HepG2 (cell line): ENCODE measurements around the gene SMYD5. TPM values are rescaled to one million over a fixed set of nuclear protein-coding genes. Genes with fewer than 3 reads are reported as not detected.

Experiments used
- ATAC-seq: fragments of 200-7000 bp; cut with Tn5 transposase; 3 replicates; pipeline ENCODE4 v1.9.1; 2020; ENCODE audit warnings: mild to moderate bottlenecking, moderate library complexity
- BruUV-seq: library from RNA; stranded (reverse); fragments of 400-500 nt; replicated peaks from 2 replicates; lab custom pipeline; 2021; lab: Mats Ljungman, UMichigan
- CTCF ChIA-PET: fragments of 300-600 bp; formaldehyde crosslinking; extraction: SDS; loops from one replicate; lab custom pipeline; 2021; ENCODE audit warnings: low total read pairs, inconsistent platforms, low intra/inter-chr PET ratio; lab: Yijun Ruan, JAX
- POLR2A ChIA-PET: fragments of 350-600 bp; sonication (Branson Sonifier 250); formaldehyde crosslinking; loops from one replicate; lab custom pipeline; 2020; ENCODE audit warnings: antibody characterized with exemption, inconsistent platforms; lab: Yijun Ruan, JAX
- DNase-seq: peaks from one replicate; pipeline ENCODE4 v3.0.0-alpha.2; 2015; ENCODE audit warnings: low spot score
- FAIRE-seq: peaks from 3 replicates; lab custom pipeline; 2011; peaks lifted over from hg19 to GRCh38; lab: Jason Lieb, UNC
- H2AFZ ChIP-seq: one replicate; pipeline ENCODE4 v1.6.1; 2011; ENCODE audit warnings: low read length, inconsistent platforms
- H3K27ac ChIP-seq: fragments of 300-600 bp; 3 replicates; pipeline ENCODE4 v1.8.0; 2011; ENCODE audit warnings: mixed run types, mild to moderate bottlenecking, mixed read lengths, low read length, inconsistent platforms; ENCODE audit not compliant: insufficient read depth; ENCODE audit errors: extremely low read length
- H3K27me3 ChIP-seq, 2 experiments: fragments of 200-600 bp in 1 of 2; 2 replicates in 1 of 2; 3 replicates in 1 of 2; pipeline versions ENCODE4 v1.6.0 to v1.8.0; 2011; ENCODE audit warnings: low read length in 2 of 2, mild to moderate bottlenecking in 2 of 2, moderate library complexity in 2 of 2, inconsistent platforms in 1 of 2; ENCODE audit not compliant: insufficient read depth in 2 of 2, control insufficient read depth in 1 of 2
- H3K36me3 ChIP-seq, 2 experiments: fragments of 200-600 bp in 1 of 2; replicated peaks in 1 of 2; 2 replicates in 1 of 2; 3 replicates in 1 of 2; pipeline versions ENCODE4 v1.5.1 to v1.8.0; 2011; ENCODE audit warnings: low read length in 2 of 2, inconsistent platforms in 1 of 2; ENCODE audit not compliant: insufficient read depth in 2 of 2, control insufficient read depth in 1 of 2
- H3K4me1 ChIP-seq: 2 replicates; pipeline ENCODE4 v1.5.1; 2012; ENCODE audit warnings: low read length, inconsistent platforms; ENCODE audit not compliant: insufficient read depth
- H3K4me2 ChIP-seq: 2 replicates; pipeline ENCODE4 v1.6.0; 2011; ENCODE audit warnings: low read depth, low read length, inconsistent platforms
- H3K4me3 ChIP-seq, 3 experiments: fragments of 200-600 bp in 1 of 3; sonication (generic), shearing (Covaris generic) in 1 of 3; replicated peaks in 1 of 3; 2 replicates each; pipeline ENCODE4 v1.5.1; 2011 to 2016; ENCODE audit warnings: low read length in 3 of 3, inconsistent platforms in 2 of 3, low read depth in 2 of 3, mild to moderate bottlenecking in 2 of 3, control low read depth in 1 of 3, mixed read lengths in 1 of 3; ENCODE audit not compliant: insufficient read depth in 1 of 3
- H3K79me2 ChIP-seq: one replicate; pipeline ENCODE4 v1.6.1; 2011; ENCODE audit warnings: low read length, inconsistent platforms; ENCODE audit not compliant: insufficient read depth
- H3K9ac ChIP-seq: 2 replicates; pipeline ENCODE4 v1.6.0; 2011; ENCODE audit warnings: mild to moderate bottlenecking, low read depth, low read length, inconsistent platforms; ENCODE audit not compliant: insufficient read depth
- H3K9me3 ChIP-seq: 2 replicates; pipeline ENCODE4 v1.5.1; 2012; ENCODE audit warnings: mild to moderate bottlenecking, low read length
- H4K20me1 ChIP-seq: 2 replicates; pipeline ENCODE4 v1.6.0; 2011; ENCODE audit warnings: inconsistent platforms, mild to moderate bottlenecking, low read length, moderate library complexity; ENCODE audit not compliant: insufficient read depth
- DNMT1 ChIP-seq: sonication (generic); formaldehyde crosslinking; IDR thresholded peaks from 2 replicates; pipeline ENCODE4 v1.5.1; 2020; ENCODE audit warnings: mild to moderate bottlenecking, missing genetic modification reagents
- FOXK2 ChIP-seq: fragments of 450-650 bp; IDR thresholded peaks from 2 replicates; pipeline ENCODE4 v1.6.1; 2016
- FOXP1 ChIP-seq, 2 experiments: fragments of 450-650 bp in 1 of 2; IDR thresholded peaks; 2 replicates each; pipeline ENCODE4 v1.6.1; 2017 to 2018; ENCODE audit warnings: antibody characterized with exemption in 1 of 2
- NR2F6 ChIP-seq, 2 experiments: IDR thresholded peaks; 2 replicates each; pipeline ENCODE4 v1.6.1; 2016; ENCODE audit warnings: antibody characterized with exemption in 1 of 2, mild to moderate bottlenecking in 1 of 2
- PCBP2 ChIP-seq: fragments of 200-400 bp; formaldehyde crosslinking; optimal IDR thresholded peaks from 2 replicates; pipeline ENCODE3; 2018; ENCODE audit warnings: low read length, low read depth; ENCODE audit not compliant: poor library complexity, severe bottlenecking
- ZFP41 ChIP-seq: sonication (generic); formaldehyde crosslinking; IDR thresholded peaks from 2 replicates; pipeline ENCODE4 v1.4.0; 2020; ENCODE audit warnings: mild to moderate bottlenecking, missing genetic modification reagents, borderline replicate concordance
- ZNF143 ChIP-seq: sonication (generic); formaldehyde crosslinking; IDR thresholded peaks from 2 replicates; pipeline ENCODE4 v1.4.0; 2020; ENCODE audit warnings: missing genetic modification reagents
- ZNF160 ChIP-seq: sonication (generic); formaldehyde crosslinking; IDR thresholded peaks from 2 replicates; pipeline ENCODE4 v1.8.0; 2022; ENCODE audit warnings: mild to moderate bottlenecking, inconsistent platforms, missing genetic modification reagents
- ZNF205 ChIP-seq: IDR thresholded peaks from 2 replicates; pipeline ENCODE4 v1.6.1; 2018; ENCODE audit warnings: missing biosample characterization, missing genetic modification reagents
- ZNF543 ChIP-seq: sonication (generic); formaldehyde crosslinking; IDR thresholded peaks from 2 replicates; pipeline ENCODE4 v1.4.0; 2020; ENCODE audit warnings: mild to moderate bottlenecking, missing genetic modification reagents
- WGBS: methylation state at CpG from one replicate; pipeline ENCODE4 v1.1.6; 2017; ENCODE audit warnings: low lambda C conversion rate; 5-methylcytosine and 5-hydroxymethylcytosine counted together
- in situ Hi-C: cut with HindIII; loops from 2 replicates; pipeline ENCODE4 v1.10.0; 2017; ENCODE audit warnings: low pct_unique_long_range_greater_than_20kb; ENCODE audit not compliant: extremely low pct_ligation_motif_present
- intact Hi-C: fragments of 100-400 bp; cut with micrococcal nuclease; formaldehyde crosslinking; loops from one replicate; pipeline ENCODE4 v1.10.0; 2022; ENCODE audit not compliant: unreplicated experiment
- polyA plus RNA-seq, 8 experiments: library from polyadenylated mRNA; depleted of rRNA in 3 of 8; stranded (reverse) in 7 of 8; unstranded in 1 of 8; fragments of >200 nt; fragmentation: Illumina TruSeq in 4 of 8; extraction: Trizol in 4 of 8; gene quantifications; 2 replicates each; pipeline versions ENCODE4 v1.2.1 to v1.2.3, GENCODE V29; 2011 to 2016; ENCODE audit warnings: low read depth in 4 of 8, missing spikeins in 1 of 8, mixed read lengths in 1 of 8; ENCODE audit not compliant: insufficient read depth in 1 of 8
- total RNA-seq, 5 experiments: library from RNA; depleted of rRNA; stranded (reverse); fragments of >200 nt; fragmentation: Illumina TruSeq; extraction: Trizol; gene quantifications; 2 replicates each; pipeline ENCODE4 v1.2.3, GENCODE V29; 2016; ENCODE audit warnings: low read depth in 1 of 5
- TF ChIP-seq, protein P1 (sequence below): sonication (generic); formaldehyde crosslinking; IDR thresholded peaks from 2 replicates; pipeline ENCODE4 v1.4.0; 2020; ENCODE audit warnings: mild to moderate bottlenecking, missing genetic modification reagents

The SMYD5 gene
- total and polyA plus RNA-seq, 2 of the 13 experiments (the other 11 are each of a cell fraction or from before 2014, with no cell fraction given), result 55.8 to 70.4 TPM

DNA sequence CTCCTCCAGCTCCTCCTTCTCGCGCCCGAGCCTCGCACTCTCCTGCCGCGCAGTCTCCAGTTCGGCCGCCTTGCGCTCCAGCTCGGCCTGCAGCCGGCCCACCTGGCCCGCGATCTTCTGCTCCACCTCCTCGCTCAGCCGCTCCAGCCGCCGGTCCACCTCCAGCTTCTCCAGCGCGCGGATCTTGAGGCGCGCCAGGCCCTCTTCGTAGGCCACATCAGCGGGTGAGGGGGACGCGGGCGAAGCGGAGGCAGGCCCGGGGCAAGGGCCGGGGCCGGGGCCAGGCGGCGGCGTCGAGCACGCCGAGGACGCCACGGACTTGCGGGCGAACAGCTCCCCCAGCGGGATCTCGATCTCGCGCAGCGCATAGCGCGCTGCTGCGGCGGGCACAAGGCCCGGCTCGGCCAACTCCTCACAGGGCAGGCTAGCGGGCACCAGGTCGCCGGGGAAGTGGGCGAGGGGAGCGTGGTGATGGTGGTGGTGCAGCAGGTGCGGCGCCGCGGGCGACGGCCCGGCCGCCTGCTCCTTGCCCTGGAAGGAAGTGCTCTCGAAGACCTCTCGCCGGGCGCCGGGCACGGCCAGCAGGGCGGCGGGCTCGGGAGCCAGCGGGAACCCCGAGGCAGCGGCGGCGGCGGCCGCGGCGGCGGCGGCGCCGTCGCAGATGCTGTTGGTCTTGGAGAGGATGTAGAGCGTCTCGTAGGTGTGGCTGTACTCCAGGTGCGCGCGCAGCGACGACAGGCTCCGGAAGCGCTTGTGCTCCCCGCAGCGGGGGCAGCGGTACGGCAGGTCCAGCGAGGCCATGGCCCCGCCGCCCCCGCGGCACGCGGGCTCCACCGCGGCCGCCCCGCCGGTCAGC, 55.0 kb downstream of the SMYD5 start:
- Histone ChIP-seq H4K20me1 (no peaks in the 10 kb centered on the region), H3K4me2 (no peak overlapping the region), H3K27ac (no peak overlapping the region), H3K4me3 (no peak overlapping the region), H3K79me2 (no peaks in the 10 kb centered on the region), H3K27me3 (no peaks in the 10 kb centered on the region), H3K9ac (no peak overlapping the region), H3K9me3 (no peaks in the 10 kb centered on the region), H2AFZ (no peak overlapping the region), H3K36me3 (peaks cover 0 to 3% of the 10 kb centered on the region in 2 experiments; a peak in 3 of 5 replicates), H3K4me1 (peaks cover 7% of the 10 kb centered on the region)
- ATAC-seq (no peak), DNase-seq (no peak), FAIRE-seq (no peak)
- in situ Hi-C loops, result no loop called here
- CTCF ChIA-PET, result no interaction called here
- 98% methylated on average over 112 of the region's 113 CpGs for WGBS
- intact Hi-C loops, result no loop called here
- POLR2A ChIA-PET, result no interaction called here
- TF ChIP-seq DNMT1 (CRISPR knock-in tag) (peak; percentile 14; the same call in 1 of the 2 replicates), ZFP41 (no peak)
- no TSS peak for BruUV-seq

DNA sequence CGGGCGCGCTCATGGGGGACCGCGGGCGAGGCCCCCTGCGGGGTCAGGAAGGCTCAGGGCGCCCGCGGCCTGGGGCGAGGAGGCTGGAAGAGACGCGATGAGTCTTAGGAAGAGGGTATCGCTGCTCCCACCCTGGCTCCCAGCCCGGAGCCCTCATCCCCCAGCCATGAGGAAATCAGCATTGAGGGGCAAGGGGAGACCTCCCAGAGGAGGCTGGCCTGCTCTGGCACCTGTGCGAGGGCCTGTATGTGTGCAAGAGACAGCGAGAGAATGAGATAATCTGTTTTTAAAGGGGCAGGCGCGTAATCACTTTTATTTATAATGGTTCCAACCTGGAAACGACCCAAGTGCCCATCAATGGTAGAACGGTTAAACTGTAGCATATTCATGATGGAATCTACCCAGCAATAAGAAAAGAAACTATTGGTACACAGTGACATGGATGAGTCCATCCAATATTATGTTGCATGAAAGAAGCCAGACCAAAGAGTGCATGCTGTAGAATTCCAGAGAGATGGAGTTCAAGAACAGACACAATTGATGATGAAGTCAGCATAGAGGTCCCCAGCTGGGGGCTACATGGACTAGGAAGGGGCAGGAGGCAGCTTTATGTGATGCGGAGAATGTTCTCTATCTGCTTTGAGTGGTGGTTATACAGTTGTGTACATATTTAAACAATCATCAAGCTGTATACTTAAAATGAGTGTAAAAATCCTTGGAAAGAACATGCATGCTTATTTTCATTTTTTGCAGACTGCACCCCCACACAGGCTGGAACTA, 55.8 kb downstream of the SMYD5 start:
- Histone ChIP-seq H3K9me3 (no peaks in the 10 kb centered on the region), H3K4me2 (no peak overlapping the region), H4K20me1 (no peaks in the 10 kb centered on the region), H3K27me3 (no peaks in the 10 kb centered on the region), H2AFZ (no peak overlapping the region), H3K79me2 (no peaks in the 10 kb centered on the region), H3K4me3 (no peak overlapping the region), H3K27ac (no peak overlapping the region), H3K4me1 (no peaks in the 10 kb centered on the region), H3K36me3 (peaks cover 0 to 3% of the 10 kb centered on the region in 2 experiments; a peak in 3 of 5 replicates), H3K9ac (no peak overlapping the region)
- POLR2A ChIA-PET, result no interaction called here
- intact Hi-C loops, result no loop called here
- no peak for DNase-seq
- in situ Hi-C loops, result no loop called here
- no peak for FAIRE-seq
- no peak for ATAC-seq
- BruUV-seq, result no TSS peak
- CTCF ChIA-PET, result no interaction called here
- 95% methylated on average over 22 of the region's 22 CpGs for WGBS
- TF ChIP-seq ZNF160 (CRISPR knock-in tag), result no peak
- no peak for TF ChIP-seq ZNF543 (CRISPR knock-in tag)
- TF ChIP-seq PCBP2, result no peak
- no peak for TF ChIP-seq ZNF143
- TF ChIP-seq, protein P1, sequence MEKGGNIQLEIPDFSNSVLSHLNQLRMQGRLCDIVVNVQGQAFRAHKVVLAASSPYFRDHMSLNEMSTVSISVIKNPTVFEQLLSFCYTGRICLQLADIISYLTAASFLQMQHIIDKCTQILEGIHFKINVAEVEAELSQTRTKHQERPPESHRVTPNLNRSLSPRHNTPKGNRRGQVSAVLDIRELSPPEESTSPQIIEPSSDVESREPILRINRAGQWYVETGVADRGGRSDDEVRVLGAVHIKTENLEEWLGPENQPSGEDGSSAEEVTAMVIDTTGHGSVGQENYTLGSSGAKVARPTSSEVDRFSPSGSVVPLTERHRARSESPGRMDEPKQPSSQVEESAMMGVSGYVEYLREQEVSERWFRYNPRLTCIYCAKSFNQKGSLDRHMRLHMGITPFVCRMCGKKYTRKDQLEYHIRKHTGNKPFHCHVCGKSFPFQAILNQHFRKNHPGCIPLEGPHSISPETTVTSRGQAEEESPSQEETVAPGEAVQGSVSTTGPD (CRISPR knock-in tag), result no peak
- no peak for TF ChIP-seq FOXK2
- no peak for TF ChIP-seq FOXP1 (IDR thresholded peaks at IDR 0.05)
- no peak for TF ChIP-seq FOXP1 (CRISPR knock-in tag; IDR thresholded peaks at IDR 0.05)
- TF ChIP-seq NR2F6 (IDR thresholded peaks at IDR 0.05), result no peak
- TF ChIP-seq NR2F6 (CRISPR knock-in tag; IDR thresholded peaks at IDR 0.05), result no peak
- TF ChIP-seq ZNF205, result no peak
